Measurements from ENCODE around the gene TTLL5.

DNA sequence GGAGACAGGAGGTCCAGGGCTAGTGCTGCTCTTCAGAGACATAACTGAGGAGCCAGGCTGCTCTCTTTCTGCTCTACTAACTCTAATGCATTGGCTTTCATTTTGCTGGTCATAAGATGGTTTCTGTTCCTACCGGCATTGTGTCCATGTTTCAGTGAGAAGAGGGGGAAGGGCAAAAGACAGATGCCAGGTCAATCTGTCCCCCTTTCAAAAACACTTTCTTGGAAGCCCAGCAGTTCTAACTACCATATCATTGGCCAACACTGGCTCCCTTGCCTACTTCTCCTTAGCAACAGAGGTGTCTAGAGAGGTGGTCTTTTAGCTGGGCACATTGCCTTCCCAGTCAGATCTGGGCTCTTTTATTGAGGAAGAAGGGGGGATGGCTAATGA is 256.9 kb downstream of the TTLL5 start:
- TF ChIP-seq CTCF (conservative IDR thresholded peaks at IDR 0.05 in 1 of 2, IDR thresholded peaks at IDR 0.05 in 1 of 2; ENCODE audit: low read depth in 1 of 2, low read length in 2 of 2) (no peak), EZH2 (IDR thresholded peaks at IDR 0.05; ENCODE audit: low read length, missing control alignments) (no peak)
